ENCODE measurements around the gene KRT35. TPM values are rescaled to one million over a fixed set of nuclear protein-coding genes. Genes with fewer than 3 reads are reported as not detected.

Gene KRT35
- total RNA-seq, 1 donor from 2014 or later = not detected

- H3K4me1 ChIP-seq (ENCODE audit: insufficient read depth, low read length) = peaks cover 29% of the 10 kb centered on the region
- H3K36me3 ChIP-seq (ENCODE audit: insufficient read depth, low read length) = no peaks in the 10 kb centered on the region
- DNase-seq (ENCODE audit: low read depth) (no peak), FAIRE-seq (no peak)
- TF ChIP-seq CTCF (IDR thresholded peaks at IDR 0.05; ENCODE audit: insufficient read depth, low read depth, low read length) (no peak), EZH2 (IDR thresholded peaks at IDR 0.05; ENCODE audit: insufficient read depth, low read length) (no peak)
- no peaks in the 10 kb centered on the region for H3K36me3 Mint-ChIP-seq (ENCODE audit: low read depth, unreplicated experiment)
- no peak overlapping the region for H3K4me3 ChIP-seq (ENCODE audit: insufficient read depth, low read depth, low read length)
- H3K4me1 Mint-ChIP-seq (ENCODE audit: low read depth, unreplicated experiment) = peaks cover 15% of the 10 kb centered on the region
- peaks cover 11% of the 10 kb centered on the region for H3K27me3 Mint-ChIP-seq (ENCODE audit: low read depth, unreplicated experiment)
- peak overlapping the region; percentile 71 for H3K27ac ChIP-seq (ENCODE audit: low read depth, low read length)
- H4K20me1 ChIP-seq (ENCODE audit: insufficient read depth, low read length) = no peaks in the 10 kb centered on the region
- H3K9me3 Mint-ChIP-seq (ENCODE audit: unreplicated experiment) = no peaks in the 10 kb centered on the region
- H3K4me2 ChIP-seq (ENCODE audit: low read length) = peak overlapping the region; percentile 46
- peak overlapping the region; percentile 62 for H3K27ac Mint-ChIP-seq (ENCODE audit: unreplicated experiment)
- H3K9ac ChIP-seq (ENCODE audit: low read length) = peak overlapping the region; percentile 20
- H3K4me3 Mint-ChIP-seq (ENCODE audit: unreplicated experiment) = no peak overlapping the region
- H3K79me2 ChIP-seq (ENCODE audit: insufficient read depth, low read length) = peaks cover 12% of the 10 kb centered on the region
- H2AFZ ChIP-seq (ENCODE audit: low read depth, low read length) = no peak overlapping the region
- H3K27me3 ChIP-seq (ENCODE audit: insufficient read depth, low read length) = no peaks in the 10 kb centered on the region
- H3K9me3 ChIP-seq (ENCODE audit: insufficient read depth, low read depth, low read length) = no peaks in the 10 kb centered on the region
Observed at GRCh38 chr17:41529491-41529915, 48.6 kb upstream of the KRT35 start.

GRCh38 chr17:41528959-41529353, 48.0 kb upstream of the KRT35 start:
- Histone ChIP-seq H3K27ac (ENCODE audit: low read depth, low read length) (no peak overlapping the region), H4K20me1 (ENCODE audit: insufficient read depth, low read length) (no peaks in the 10 kb centered on the region), H3K4me2 (ENCODE audit: low read length) (no peak overlapping the region), H2AFZ (ENCODE audit: low read depth, low read length) (no peak overlapping the region), H3K79me2 (ENCODE audit: insufficient read depth, low read length) (peaks cover 12% of the 10 kb centered on the region), H3K9ac (ENCODE audit: low read length) (peak overlapping the region; percentile 20), H3K9me3 (ENCODE audit: insufficient read depth, low read depth, low read length) (no peaks in the 10 kb centered on the region), H3K27me3 (ENCODE audit: insufficient read depth, low read length) (no peaks in the 10 kb centered on the region), H3K4me1 (ENCODE audit: insufficient read depth, low read length) (peaks cover 29% of the 10 kb centered on the region), H3K4me3 (ENCODE audit: insufficient read depth, low read depth, low read length) (no peak overlapping the region), H3K36me3 (ENCODE audit: insufficient read depth, low read length) (no peaks in the 10 kb centered on the region)
- FAIRE-seq (no peak), DNase-seq (ENCODE audit: low read depth) (no peak)
- Mint-ChIP-seq H3K27me3 (ENCODE audit: low read depth, unreplicated experiment) (peaks cover 11% of the 10 kb centered on the region), H3K27ac (ENCODE audit: unreplicated experiment) (no peak overlapping the region), H3K36me3 (ENCODE audit: low read depth, unreplicated experiment) (no peaks in the 10 kb centered on the region), H3K4me1 (ENCODE audit: low read depth, unreplicated experiment) (peaks cover 15% of the 10 kb centered on the region), H3K4me3 (ENCODE audit: unreplicated experiment) (peak overlapping the region; percentile 62), H3K9me3 (ENCODE audit: unreplicated experiment) (no peaks in the 10 kb centered on the region)
- TF ChIP-seq EZH2 (IDR thresholded peaks at IDR 0.05; ENCODE audit: insufficient read depth, low read length) = no peak

GRCh38 chr17:41527063-41528023, 46.4 kb upstream of the KRT35 start:
- Histone ChIP-seq H3K4me3 (ENCODE audit: insufficient read depth, low read depth, low read length) (peak overlapping the region; percentile 57), H3K36me3 (ENCODE audit: insufficient read depth, low read length) (no peaks in the 10 kb centered on the region), H3K27me3 (ENCODE audit: insufficient read depth, low read length) (no peaks in the 10 kb centered on the region), H3K27ac (ENCODE audit: low read depth, low read length) (no peak overlapping the region), H3K4me1 (ENCODE audit: insufficient read depth, low read length) (peaks cover 35% of the 10 kb centered on the region), H4K20me1 (ENCODE audit: insufficient read depth, low read length) (no peaks in the 10 kb centered on the region), H3K79me2 (ENCODE audit: insufficient read depth, low read length) (peaks cover 12% of the 10 kb centered on the region), H3K9ac (ENCODE audit: low read length) (peak overlapping the region; percentile 72), H2AFZ (ENCODE audit: low read depth, low read length) (peak overlapping the region; percentile 91), H3K4me2 (ENCODE audit: low read length) (peak overlapping the region; percentile 88), H3K9me3 (ENCODE audit: insufficient read depth, low read depth, low read length) (no peaks in the 10 kb centered on the region)
- DNase-seq (ENCODE audit: low read depth) (no peak), FAIRE-seq (no peak)
- Mint-ChIP-seq H3K9me3 (ENCODE audit: unreplicated experiment) (no peaks in the 10 kb centered on the region), H3K36me3 (ENCODE audit: low read depth, unreplicated experiment) (no peaks in the 10 kb centered on the region), H3K4me1 (ENCODE audit: low read depth, unreplicated experiment) (peaks cover 16% of the 10 kb centered on the region), H3K27ac (ENCODE audit: unreplicated experiment) (peak overlapping the region; percentile 58), H3K4me3 (ENCODE audit: unreplicated experiment) (peak overlapping the region; percentile 86), H3K27me3 (ENCODE audit: low read depth, unreplicated experiment) (peaks cover 9% of the 10 kb centered on the region)
- peak; percentile 69 for TF ChIP-seq EZH2 (IDR thresholded peaks at IDR 0.05; ENCODE audit: insufficient read depth, low read length)
- no peak for TF ChIP-seq CTCF (IDR thresholded peaks at IDR 0.05; ENCODE audit: insufficient read depth, low read depth, low read length)

Measured in astrocyte (in vitro differentiated cells and primary cell).